Peyer's patch (tissue), 4 donors: ENCODE results near the gene SKAP2.

Experiments used
- POLR2A ChIP-seq, 2 donors: fragments of 450-650 bp; IDR thresholded peaks; one replicate each; pipeline ENCODE4 v1.5.1; 2017; ENCODE audit warnings: antibody characterized with exemption in 2 of 2, mild to moderate bottlenecking in 2 of 2, moderate library complexity in 2 of 2
- TF ChIP-seq, protein P1 (sequence below), 6 experiments: fragments of 450-650 bp in 4 of 6; fragments of 200-600 bp in 2 of 6; sonication (generic) in 1 of 6; IDR thresholded peaks; one replicate each; pipeline ENCODE4 v1.5.1; 2017 to 2019; ENCODE audit warnings: antibody characterized with exemption in 6 of 6, mild to moderate bottlenecking in 3 of 6, moderate library complexity in 1 of 6

DNA sequence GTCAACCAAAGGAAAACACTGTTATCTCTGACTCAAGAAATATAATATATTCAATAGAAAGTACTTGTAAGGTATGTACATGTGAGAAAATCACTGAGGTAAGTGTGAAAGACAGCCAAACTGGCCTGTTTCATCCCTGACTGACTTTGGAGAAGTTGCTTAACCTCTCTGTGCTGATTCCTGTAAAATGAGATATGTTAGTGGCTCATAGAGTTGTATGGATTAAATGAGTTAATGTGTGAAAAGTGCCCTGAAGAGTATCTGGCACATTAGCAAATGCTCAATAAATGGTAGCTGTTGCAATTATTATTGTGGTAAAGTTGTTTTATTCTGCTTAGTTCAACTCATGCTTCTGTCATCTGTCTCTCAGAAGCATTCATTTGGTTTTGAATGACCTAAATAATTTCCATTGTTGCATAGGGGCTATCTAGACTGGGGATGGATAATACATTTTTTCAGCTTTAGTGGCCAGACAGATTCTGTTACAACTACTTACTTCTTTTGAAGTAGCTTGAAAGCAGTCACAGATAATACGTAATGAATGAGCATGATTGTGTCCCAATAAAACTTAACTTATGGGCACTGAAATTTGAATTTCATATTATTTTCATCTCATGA, 84.3 kb downstream of the SKAP2 start:
- TF ChIP-seq, protein P1, sequence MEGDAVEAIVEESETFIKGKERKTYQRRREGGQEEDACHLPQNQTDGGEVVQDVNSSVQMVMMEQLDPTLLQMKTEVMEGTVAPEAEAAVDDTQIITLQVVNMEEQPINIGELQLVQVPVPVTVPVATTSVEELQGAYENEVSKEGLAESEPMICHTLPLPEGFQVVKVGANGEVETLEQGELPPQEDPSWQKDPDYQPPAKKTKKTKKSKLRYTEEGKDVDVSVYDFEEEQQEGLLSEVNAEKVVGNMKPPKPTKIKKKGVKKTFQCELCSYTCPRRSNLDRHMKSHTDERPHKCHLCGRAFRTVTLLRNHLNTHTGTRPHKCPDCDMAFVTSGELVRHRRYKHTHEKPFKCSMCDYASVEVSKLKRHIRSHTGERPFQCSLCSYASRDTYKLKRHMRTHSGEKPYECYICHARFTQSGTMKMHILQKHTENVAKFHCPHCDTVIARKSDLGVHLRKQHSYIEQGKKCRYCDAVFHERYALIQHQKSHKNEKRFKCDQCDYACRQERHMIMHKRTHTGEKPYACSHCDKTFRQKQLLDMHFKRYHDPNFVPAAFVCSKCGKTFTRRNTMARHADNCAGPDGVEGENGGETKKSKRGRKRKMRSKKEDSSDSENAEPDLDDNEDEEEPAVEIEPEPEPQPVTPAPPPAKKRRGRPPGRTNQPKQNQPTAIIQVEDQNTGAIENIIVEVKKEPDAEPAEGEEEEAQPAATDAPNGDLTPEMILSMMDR (IDR thresholded peaks at IDR 0.05) = no peak
- TF ChIP-seq POLR2A (IDR thresholded peaks at IDR 0.05) = no peak
